ENCODE results near the gene SMIM12.

DNA sequence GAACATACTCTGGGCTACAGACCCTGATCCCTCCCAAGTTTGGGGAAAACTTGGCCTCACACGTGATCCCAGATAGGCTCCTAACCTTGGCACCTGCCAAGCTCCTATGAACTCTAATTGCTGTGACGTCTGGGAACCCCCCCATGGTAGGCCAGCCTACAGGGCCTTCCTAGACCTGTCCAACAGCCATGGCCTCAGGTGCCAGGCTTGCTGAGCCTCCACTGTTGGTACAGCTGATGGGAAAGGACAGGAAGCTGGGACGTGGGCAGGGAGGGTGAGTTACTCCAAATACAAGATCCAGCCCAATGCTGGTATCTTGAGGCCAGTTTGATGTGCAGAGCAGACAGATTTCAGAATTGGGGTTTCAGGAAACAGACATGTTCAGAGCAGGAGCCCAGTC lies 19.1 kb downstream of the SMIM12 start:
- no peak for TF ChIP-seq EZH2phosphoT487 (conservative IDR thresholded peaks at IDR 0.05; ENCODE audit: low read length)
- TF ChIP-seq CTCF (IDR thresholded peaks at IDR 0.05; ENCODE audit: insufficient read depth, low read length, poor library complexity, severe bottlenecking) = no peak
